B cell (primary cell): ENCODE measurements around the gene PRX. TPM values are rescaled to one million over a fixed set of nuclear protein-coding genes. Genes with fewer than 3 reads are reported as not detected.

Experiments used
- ATAC-seq: fragments of 200-7000 bp; cut with Tn5 transposase; one replicate; pipeline ENCODE4 v1.10.0; 2021; ENCODE audit warnings: low read depth, mild to moderate bottlenecking, moderate number of reproducible peaks, moderate library complexity
- CTCF ChIA-PET: fragments of 350-600 bp; sonication (Branson Sonifier 250); formaldehyde crosslinking; loops from one replicate; lab custom pipeline; 2021; ENCODE audit warnings: antibody characterized with exemption, inconsistent platforms; lab: Charles Lee
- POLR2A ChIA-PET: fragments of 350-600 bp; sonication (Branson Sonifier 250); formaldehyde crosslinking; loops from one replicate; lab custom pipeline; 2021; ENCODE audit warnings: antibody characterized with exemption; lab: Charles Lee
- DNase-seq: peaks from one replicate; pipeline ENCODE4 v3.0.0; 2013
- H2AFZ ChIP-seq: 2 replicates; pipeline ENCODE4 v1.6.1; 2012; ENCODE audit warnings: mild to moderate bottlenecking, low read depth, low read length; ENCODE audit not compliant: insufficient read depth, poor library complexity, severe bottlenecking
- H3K27ac ChIP-seq, 2 donors: 1 replicate in 1 of 2; 2 replicates in 1 of 2; pipeline ENCODE4 v1.5.1; 2012 to 2013; ENCODE audit warnings: low read length in 2 of 2, mild to moderate bottlenecking in 2 of 2, moderate library complexity in 1 of 2
- H3K27me3 ChIP-seq, 4 experiments: fragments of 200-600 bp in 1 of 4; sonication (generic) in 1 of 4; replicated peaks in 1 of 4; 1 replicate in 2 of 4; 2 replicates in 2 of 4; pipeline versions ENCODE4 v1.6.1 to v1.7.0; 2013 to 2016; ENCODE audit warnings: low read length in 3 of 4, mild to moderate bottlenecking in 2 of 4, mixed read lengths in 1 of 4, moderate library complexity in 1 of 4; ENCODE audit not compliant: insufficient read depth in 4 of 4, control insufficient read depth in 3 of 4; ENCODE audit errors: control extremely low read depth in 1 of 4
- H3K36me3 ChIP-seq, 2 experiments: replicated peaks in 1 of 2; 1 replicate in 1 of 2; 2 replicates in 1 of 2; pipeline versions ENCODE4 v1.6.1 to v1.7.1; 2013; ENCODE audit warnings: low read length in 1 of 2; ENCODE audit not compliant: insufficient read depth in 2 of 2, control insufficient read depth in 1 of 2; ENCODE audit errors: control extremely low read depth in 1 of 2, extremely low read depth in 1 of 2
- H3K4me1 ChIP-seq, 2 donors: fragments of 200-600 bp in 1 of 2; sonication (generic) in 1 of 2; 1 replicate in 1 of 2; 2 replicates in 1 of 2; pipeline versions ENCODE4 v1.5.1 to v1.6.1; 2013 to 2017; ENCODE audit warnings: low read length in 2 of 2; ENCODE audit not compliant: control insufficient read depth in 2 of 2, insufficient read depth in 2 of 2
- H3K4me2 ChIP-seq: replicated peaks from 2 replicates; pipeline ENCODE3; 2012; ENCODE audit warnings: mild to moderate bottlenecking, low read depth, low read length; ENCODE audit not compliant: poor library complexity, severe bottlenecking
- H3K4me3 ChIP-seq, 5 experiments: fragments of 200-600 bp in 1 of 5; sonication (generic) in 1 of 5; 1 replicate in 3 of 5; 2 replicates in 2 of 5; pipeline versions ENCODE4 v1.5.1 to v1.7.0; 2011 to 2016; ENCODE audit warnings: low read length in 4 of 5, mild to moderate bottlenecking in 4 of 5, low read depth in 2 of 5, control low read depth in 1 of 5, moderate library complexity in 1 of 5; ENCODE audit not compliant: insufficient read depth in 1 of 5; ENCODE audit errors: control extremely low read depth in 1 of 5, extremely low read depth in 1 of 5
- H3K79me2 ChIP-seq: fragments of 200-600 bp; sonication (generic); one replicate; pipeline ENCODE4 v1.6.0; 2016; ENCODE audit warnings: low read length; ENCODE audit not compliant: control insufficient read depth, insufficient read depth
- H3K9ac ChIP-seq: fragments of 200-600 bp; sonication (generic); 2 replicates; pipeline ENCODE4 v1.6.1; 2017; ENCODE audit warnings: mild to moderate bottlenecking, low read length, moderate library complexity
- H3K9me3 ChIP-seq, 3 donors: one replicate each; pipeline versions ENCODE4 v1.6.1 to v1.7.1; 2013; ENCODE audit warnings: low read length in 2 of 3; ENCODE audit not compliant: control insufficient read depth in 2 of 3, insufficient read depth in 1 of 3; ENCODE audit errors: control extremely low read depth in 1 of 3
- H4K20me1 ChIP-seq: 2 replicates; pipeline ENCODE4 v1.6.0; 2012; ENCODE audit warnings: mild to moderate bottlenecking, low read length; ENCODE audit not compliant: insufficient read depth, control insufficient read depth, poor library complexity, severe bottlenecking
- H3K27ac Mint-ChIP-seq: one replicate; pipeline ENCODE4 v1.8.0; 2021; ENCODE audit warnings: mixed read lengths
- H3K27me3 Mint-ChIP-seq: one replicate; pipeline ENCODE4 v1.8.0; 2021; ENCODE audit warnings: mixed read lengths
- H3K4me1 Mint-ChIP-seq: one replicate; pipeline ENCODE4 v1.8.0; 2021; ENCODE audit warnings: mixed read lengths
- H3K4me3 Mint-ChIP-seq: one replicate; pipeline ENCODE4 v1.8.0; 2021; ENCODE audit warnings: mixed read lengths
- H3K9me3 Mint-ChIP-seq: one replicate; pipeline ENCODE4 v1.8.0; 2022; ENCODE audit warnings: mixed read lengths; ENCODE audit not compliant: insufficient read depth
- EZH2 ChIP-seq: IDR thresholded peaks from 2 replicates; pipeline ENCODE4 v1.6.1; 2012; ENCODE audit warnings: borderline replicate concordance, low read depth, mild to moderate bottlenecking, moderate library complexity, low read length; ENCODE audit not compliant: insufficient read depth, poor library complexity, severe bottlenecking
- WGBS: methylation state at CpG from one replicate; pipeline ENCODE4 v1.1.5; 2013; ENCODE audit warnings: missing lambda C conversion rate; ENCODE audit not compliant: insufficient coverage; 5-methylcytosine and 5-hydroxymethylcytosine counted together
- intact Hi-C: fragments of 100-400 bp; cut with micrococcal nuclease; formaldehyde crosslinking; loops from one replicate; pipeline ENCODE4 v1.10.0; 2022
- polyA plus RNA-seq: library from polyadenylated mRNA; depleted of rRNA; stranded (reverse); fragments of >200 nt; gene quantifications from 2 replicates; pipeline ENCODE4 v1.2.3, GENCODE V29; 2012
- total RNA-seq, 2 donors: library from RNA; stranded (reverse); fragments of 120-200 nt in 1 of 2; gene quantifications; 1 replicate in 1 of 2; 2 replicates in 1 of 2; pipeline versions ENCODE4 v1.2.3 to v1.2.4, GENCODE V29; 2013 to 2022
- TF ChIP-seq, protein P1 (sequence below): fragments of 200-600 bp; IDR thresholded peaks from one replicate; pipeline ENCODE4 v1.8.0; 2022; ENCODE audit warnings: antibody characterized with exemption, mild to moderate bottlenecking

The PRX gene
- total and polyA plus RNA-seq, 2 donors (not counting 1 experiment from before 2014, with no cell fraction given), result 1.1 to 2.5 TPM

- intact Hi-C loops, result no loop called here
- H3K79me2 ChIP-seq, result peaks cover 3% of the 10 kb centered on the region
- H3K36me3 ChIP-seq, result peaks cover 0 to 2% of the 10 kb centered on the region in 2 experiments
- H3K27me3 Mint-ChIP-seq, result no peaks in the 10 kb centered on the region
- no peak overlapping the region for H3K4me2 ChIP-seq
- CTCF ChIA-PET, result interaction anchor here (5.6 kb wide), 1 partner anchor 27 kb away, joined by 87 read pairs; the partner anchor contains the start of gene SERTAD3
- no peak for ATAC-seq
- 84% methylated on average over 3 of the region's 4 CpGs for WGBS
- TF ChIP-seq, protein P1, sequence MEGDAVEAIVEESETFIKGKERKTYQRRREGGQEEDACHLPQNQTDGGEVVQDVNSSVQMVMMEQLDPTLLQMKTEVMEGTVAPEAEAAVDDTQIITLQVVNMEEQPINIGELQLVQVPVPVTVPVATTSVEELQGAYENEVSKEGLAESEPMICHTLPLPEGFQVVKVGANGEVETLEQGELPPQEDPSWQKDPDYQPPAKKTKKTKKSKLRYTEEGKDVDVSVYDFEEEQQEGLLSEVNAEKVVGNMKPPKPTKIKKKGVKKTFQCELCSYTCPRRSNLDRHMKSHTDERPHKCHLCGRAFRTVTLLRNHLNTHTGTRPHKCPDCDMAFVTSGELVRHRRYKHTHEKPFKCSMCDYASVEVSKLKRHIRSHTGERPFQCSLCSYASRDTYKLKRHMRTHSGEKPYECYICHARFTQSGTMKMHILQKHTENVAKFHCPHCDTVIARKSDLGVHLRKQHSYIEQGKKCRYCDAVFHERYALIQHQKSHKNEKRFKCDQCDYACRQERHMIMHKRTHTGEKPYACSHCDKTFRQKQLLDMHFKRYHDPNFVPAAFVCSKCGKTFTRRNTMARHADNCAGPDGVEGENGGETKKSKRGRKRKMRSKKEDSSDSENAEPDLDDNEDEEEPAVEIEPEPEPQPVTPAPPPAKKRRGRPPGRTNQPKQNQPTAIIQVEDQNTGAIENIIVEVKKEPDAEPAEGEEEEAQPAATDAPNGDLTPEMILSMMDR, result no peak
- no peak for TF ChIP-seq EZH2
- no peak overlapping the region for H3K9ac ChIP-seq
- no peak for DNase-seq
- H3K9me3 ChIP-seq, result no peaks in the 10 kb centered on the region
- POLR2A ChIA-PET, result interaction anchor here (0.6 kb wide), 2 partner anchors 47 to 593 kb away, joined by 4 to 5 read pairs; no protein-coding TSS in a partner anchor
- H4K20me1 ChIP-seq, result no peaks in the 10 kb centered on the region
- H3K27ac Mint-ChIP-seq, result no peak overlapping the region
- H3K9me3 Mint-ChIP-seq, result no peaks in the 10 kb centered on the region
- peak overlapping the region; percentile 46 for H2AFZ ChIP-seq
- H3K27ac ChIP-seq, result no peak overlapping the region
- no peaks in the 10 kb centered on the region for H3K27me3 ChIP-seq
- H3K4me3 ChIP-seq, result no peak overlapping the region
- peaks cover 9 to 15% of the 10 kb centered on the region in 2 donors for H3K4me1 ChIP-seq
- no peak overlapping the region for H3K4me3 Mint-ChIP-seq
- peaks cover 16% of the 10 kb centered on the region for H3K4me1 Mint-ChIP-seq
These were observed 4.4 kb upstream of the PRX start for GRCh38 chr19:40417643-40417981.

- CTCF ChIA-PET, result interaction anchor here (5.6 kb wide), 1 partner anchor 28 kb away, joined by 87 read pairs; the partner anchor contains the start of gene SERTAD3
- H3K27me3 Mint-ChIP-seq, result no peaks in the 10 kb centered on the region
- ATAC-seq, result no peak
- no peak overlapping the region for H3K27ac Mint-ChIP-seq
- H3K27ac ChIP-seq, result no peak overlapping the region
- no peak for DNase-seq
- H4K20me1 ChIP-seq, result no peaks in the 10 kb centered on the region
- no peak overlapping the region for H3K4me2 ChIP-seq
- intact Hi-C loops, result no loop called here
- no peaks in the 10 kb centered on the region for H3K79me2 ChIP-seq
- H3K4me1 ChIP-seq, result peaks cover 9 to 15% of the 10 kb centered on the region in 2 donors
- H3K9me3 Mint-ChIP-seq, result no peaks in the 10 kb centered on the region
- POLR2A ChIA-PET, result interaction anchor here (0.6 kb wide), 2 partner anchors 47 to 592 kb away, joined by 4 to 5 read pairs; no protein-coding TSS in a partner anchor
- no peak overlapping the region for H3K9ac ChIP-seq
- no peaks in the 10 kb centered on the region for H3K9me3 ChIP-seq
- H3K4me1 Mint-ChIP-seq, result peaks cover 13% of the 10 kb centered on the region
- H3K36me3 ChIP-seq, result no peaks in the 10 kb centered on the region
- no peak overlapping the region for H3K4me3 ChIP-seq
- peak overlapping the region; percentile 46 for H2AFZ ChIP-seq
- H3K4me3 Mint-ChIP-seq, result no peak overlapping the region
- no peaks in the 10 kb centered on the region for H3K27me3 ChIP-seq
- no peak for TF ChIP-seq EZH2
- TF ChIP-seq, protein P1, result no peak
- WGBS, result 46% methylated on average over 13 of the region's 16 CpGs
These were observed 3.9 kb upstream of the PRX start for GRCh38 chr19:40416918-40417642.
